HG03354 (cell line): ENCODE measurements around the gene ARID3A.

Source experiments
- ATAC-seq: cut with Tn5 transposase; IDR thresholded peaks from one replicate; pipeline ENCODE4 v1.9.1; 2021; ENCODE audit warnings: mild to moderate bottlenecking; ENCODE audit not compliant: unreplicated experiment, poor library complexity, severe bottlenecking

Gene ARID3A

DNA sequence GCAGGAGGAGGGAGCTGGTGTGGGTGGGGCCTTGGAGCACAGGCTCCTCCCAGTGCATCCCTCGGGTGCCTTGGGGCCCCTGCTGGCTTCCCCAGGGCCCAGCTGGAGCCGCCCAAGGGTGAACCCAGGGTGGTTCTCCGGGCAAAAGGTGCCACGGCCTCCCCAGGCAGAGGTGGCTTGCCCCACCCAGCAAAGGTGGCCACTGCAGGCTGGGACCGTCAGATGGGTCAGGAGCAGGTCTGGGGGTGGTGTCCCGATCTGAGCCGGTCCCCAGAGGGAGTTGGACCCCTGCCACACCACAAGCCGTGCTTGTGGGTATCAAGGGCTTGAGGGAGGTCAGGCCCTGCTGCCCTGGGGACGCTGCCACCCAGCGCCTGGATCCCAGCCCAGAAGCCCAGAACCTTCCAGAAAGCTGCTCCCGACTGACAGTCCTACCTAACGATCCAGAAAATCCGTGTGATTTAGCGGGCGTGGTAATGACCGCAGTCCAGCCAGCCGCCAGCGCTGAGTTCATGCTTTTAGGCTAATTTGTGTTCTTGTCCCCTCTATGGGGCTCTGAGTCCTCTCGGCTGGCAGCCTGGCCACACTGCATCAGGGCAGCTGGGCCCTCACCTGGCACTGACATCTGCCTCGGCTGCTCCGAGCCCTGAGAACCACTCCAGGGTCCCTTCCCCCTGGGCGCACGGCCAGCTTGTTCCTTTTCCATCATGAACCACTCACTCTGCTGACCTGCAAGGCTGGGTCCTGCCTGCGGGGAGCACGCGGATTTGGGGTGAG lies 69.4 kb downstream of the ARID3A start:
- no peak for ATAC-seq

DNA sequence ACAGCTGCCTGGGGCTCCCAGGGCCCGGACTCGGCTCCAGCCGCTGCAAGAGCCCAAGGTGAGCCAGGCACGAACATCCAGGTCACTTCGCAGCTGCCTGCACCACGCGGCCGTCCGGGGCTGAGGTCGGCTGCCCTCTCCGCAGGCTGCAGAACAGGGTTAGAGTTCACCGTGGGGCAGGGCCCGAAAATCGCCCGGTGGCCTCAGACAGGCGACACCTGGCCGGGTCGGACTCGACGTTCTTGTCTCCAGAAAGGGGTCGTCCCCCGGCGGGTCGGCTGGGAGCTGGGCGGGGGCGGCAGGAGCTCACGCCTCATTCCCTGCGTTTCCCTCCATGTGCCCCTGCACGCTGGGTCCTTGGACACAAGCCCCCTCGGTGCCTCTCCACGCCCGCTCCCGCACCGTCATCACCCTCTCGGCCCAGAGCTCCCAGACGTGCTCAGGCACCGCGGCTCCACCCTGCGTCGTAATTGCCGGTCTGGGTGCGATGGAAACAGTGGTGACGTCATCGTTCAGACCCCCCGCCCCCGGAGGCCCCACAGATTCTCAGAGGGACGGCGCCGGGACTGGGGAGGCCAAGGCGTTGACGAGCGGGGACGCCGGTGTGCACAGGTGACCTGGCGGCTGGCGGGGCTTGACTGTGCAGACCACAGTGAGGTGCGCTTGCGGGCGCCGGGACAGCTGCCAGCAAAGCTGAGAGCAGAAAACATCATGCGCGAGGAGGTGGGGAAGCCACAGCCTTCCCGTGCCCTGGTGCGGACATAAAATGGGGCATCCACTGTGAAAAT lies 70.4 kb downstream of the ARID3A start:
- no peak for ATAC-seq

DNA sequence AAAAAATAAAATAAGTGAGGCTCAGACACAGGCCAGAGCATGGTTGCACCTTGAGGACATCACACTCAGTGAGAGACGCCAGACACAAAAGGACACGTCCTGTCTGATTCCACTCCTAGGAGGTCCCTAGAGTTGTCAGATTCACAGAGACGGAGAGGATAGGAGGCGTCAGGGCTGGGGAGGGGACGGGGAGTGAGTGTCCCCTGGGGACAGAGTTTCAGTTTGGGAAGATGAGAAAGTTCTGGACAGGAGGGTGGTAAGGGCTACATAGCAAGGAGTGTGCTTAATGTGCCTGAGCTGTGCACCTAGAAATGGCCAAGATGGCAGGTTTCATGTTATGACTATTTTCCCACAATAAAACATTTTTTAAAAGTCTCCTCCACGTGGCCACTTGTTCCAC lies 72.2 kb downstream of the ARID3A start:
- no peak for ATAC-seq

GRCh38 chr19:999379-999719 lies 73.5 kb downstream of the ARID3A start:
- no peak for ATAC-seq

- ATAC-seq: no peak
Observed at GRCh38 chr19:1000095-1000494, 74.3 kb downstream of the ARID3A start, which contains the start of gene GRIN3B. GRIN3B (plus strand) TSS chr19:1000419; CDS start chr19:1000438, 19 bp downstream.

DNA sequence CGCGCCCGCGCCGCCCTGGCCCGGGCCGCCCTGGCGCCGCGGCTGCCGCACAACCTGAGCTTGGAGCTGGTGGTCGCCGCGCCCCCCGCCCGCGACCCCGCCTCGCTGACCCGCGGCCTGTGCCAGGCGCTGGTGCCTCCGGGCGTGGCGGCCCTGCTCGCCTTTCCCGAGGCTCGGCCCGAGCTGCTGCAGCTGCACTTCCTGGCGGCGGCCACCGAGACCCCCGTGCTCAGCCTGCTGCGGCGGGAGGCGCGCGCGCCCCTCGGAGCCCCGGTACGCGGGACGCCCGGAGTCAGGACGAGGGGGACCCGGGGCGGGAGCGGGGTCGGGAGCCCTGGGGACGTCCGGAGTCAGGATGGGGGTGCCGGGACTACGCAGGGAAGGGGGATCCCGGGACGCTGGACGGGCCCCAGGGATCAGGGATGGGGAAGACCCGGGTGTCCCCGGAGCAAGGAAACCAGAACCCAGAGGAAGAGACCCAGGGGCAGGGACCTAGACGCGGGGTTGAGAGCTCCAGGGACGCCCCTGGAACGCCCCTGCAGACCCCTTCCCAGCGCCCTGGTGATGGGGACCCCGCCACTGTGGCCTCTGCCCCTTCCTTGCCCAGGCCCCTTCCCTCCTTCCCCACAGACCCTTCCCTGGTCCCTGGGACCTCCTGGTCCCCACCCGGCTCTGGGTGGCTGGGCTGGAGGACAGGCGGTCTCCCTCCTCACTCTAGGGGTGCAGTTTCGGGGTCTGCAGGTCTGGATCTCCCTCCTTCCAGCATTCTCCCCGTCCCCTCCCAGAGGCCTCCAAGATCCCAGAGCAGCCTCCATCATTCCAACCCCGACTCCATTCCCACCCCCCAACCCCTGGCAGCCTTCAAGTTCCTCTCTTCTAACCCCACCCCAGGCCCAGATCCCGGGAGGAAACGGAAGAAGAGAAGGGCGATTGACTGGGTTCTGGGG lies 75.0 kb downstream of the ARID3A start:
- no peak for ATAC-seq

GRCh38 chr19:1001538-1002166 lies 75.8 kb downstream of the ARID3A start:
- ATAC-seq: no peak

- ATAC-seq: no peak
Observed at GRCh38 chr19:1002600-1002999, 76.8 kb downstream of the ARID3A start.

DNA sequence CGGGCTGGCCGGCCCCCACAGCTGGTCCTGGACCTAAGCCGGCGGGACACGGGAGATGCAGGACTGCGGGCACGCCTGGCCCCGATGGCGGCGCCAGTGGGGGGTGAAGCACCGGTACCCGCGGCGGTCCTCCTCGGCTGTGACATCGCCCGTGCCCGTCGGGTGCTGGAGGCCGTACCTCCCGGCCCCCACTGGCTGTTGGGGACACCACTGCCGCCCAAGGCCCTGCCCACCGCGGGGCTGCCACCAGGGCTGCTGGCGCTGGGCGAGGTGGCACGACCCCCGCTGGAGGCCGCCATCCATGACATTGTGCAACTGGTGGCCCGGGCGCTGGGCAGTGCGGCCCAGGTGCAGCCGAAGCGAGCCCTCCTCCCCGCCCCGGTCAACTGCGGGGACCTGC lies 77.4 kb downstream of the ARID3A start:
- no peak for ATAC-seq

DNA sequence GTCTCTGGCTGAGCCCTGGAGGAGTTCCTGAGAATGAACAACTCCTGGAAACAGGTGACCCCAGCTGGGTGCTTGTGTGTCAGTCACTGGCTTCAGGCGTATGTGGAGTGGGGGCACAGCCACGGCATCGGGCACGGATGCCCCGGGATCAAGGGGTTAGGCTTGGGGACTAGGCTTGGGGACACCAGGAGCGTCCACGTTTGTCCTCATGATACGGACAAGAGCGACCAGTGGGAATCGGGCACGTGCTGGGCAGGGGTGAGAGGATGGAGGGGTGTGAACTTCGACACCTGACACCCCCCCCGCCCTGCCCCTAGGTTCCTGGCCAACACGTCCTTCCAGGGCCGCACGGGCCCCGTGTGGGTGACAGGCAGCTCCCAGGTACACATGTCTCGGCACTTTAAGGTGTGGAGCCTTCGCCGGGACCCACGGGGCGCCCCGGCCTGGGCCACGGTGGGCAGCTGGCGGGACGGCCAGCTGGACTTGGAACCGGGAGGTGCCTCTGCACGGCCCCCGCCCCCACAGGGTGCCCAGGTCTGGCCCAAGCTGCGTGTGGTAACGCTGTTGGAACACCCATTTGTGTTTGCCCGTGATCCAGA lies 78.5 kb downstream of the ARID3A start:
- no peak for ATAC-seq

GRCh38 chr19:1004803-1005664 lies 79.2 kb downstream of the ARID3A start:
- no peak for ATAC-seq

- ATAC-seq: no peak
Observed at GRCh38 chr19:1006711-1007398, 81.0 kb downstream of the ARID3A start.

DNA sequence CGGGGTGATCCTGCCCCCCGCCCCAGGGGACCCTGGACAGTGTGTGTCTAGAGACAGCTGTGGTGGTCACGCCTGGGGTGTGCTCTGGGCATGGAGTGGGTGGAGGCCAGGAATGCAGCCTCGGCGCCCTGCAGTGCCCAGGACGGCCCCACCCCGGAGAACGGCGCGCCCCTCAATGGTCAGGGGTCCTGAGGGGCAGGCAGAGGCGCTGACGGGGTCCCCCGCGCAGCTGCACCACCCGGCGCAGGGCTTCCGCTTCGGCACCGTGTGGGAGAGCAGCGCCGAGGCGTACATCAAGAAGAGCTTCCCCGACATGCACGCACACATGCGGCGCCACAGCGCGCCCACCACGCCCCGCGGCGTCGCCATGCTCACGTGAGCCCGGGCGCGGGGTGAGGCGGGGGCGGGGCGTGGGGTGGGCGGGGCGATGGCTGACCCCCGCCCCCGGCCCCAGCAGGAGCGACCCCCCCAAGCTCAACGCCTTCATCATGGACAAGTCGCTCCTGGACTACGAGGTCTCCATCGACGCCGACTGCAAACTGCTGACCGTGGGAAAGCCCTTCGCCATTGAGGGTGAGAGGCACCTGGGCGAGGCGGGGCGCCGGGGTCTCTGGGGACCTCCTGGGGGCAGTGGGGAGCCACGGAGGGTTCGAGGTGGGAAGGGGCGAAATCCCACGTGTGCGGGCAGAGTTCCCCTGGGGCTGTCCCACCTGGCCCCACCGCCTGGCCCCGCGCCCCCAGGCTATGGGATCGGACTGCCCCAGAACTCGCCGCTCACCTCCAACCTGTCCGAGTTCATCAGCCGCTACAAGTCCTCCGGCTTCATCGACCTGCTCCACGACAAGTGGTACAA lies 81.8 kb downstream of the ARID3A start:
- no peak for ATAC-seq

DNA sequence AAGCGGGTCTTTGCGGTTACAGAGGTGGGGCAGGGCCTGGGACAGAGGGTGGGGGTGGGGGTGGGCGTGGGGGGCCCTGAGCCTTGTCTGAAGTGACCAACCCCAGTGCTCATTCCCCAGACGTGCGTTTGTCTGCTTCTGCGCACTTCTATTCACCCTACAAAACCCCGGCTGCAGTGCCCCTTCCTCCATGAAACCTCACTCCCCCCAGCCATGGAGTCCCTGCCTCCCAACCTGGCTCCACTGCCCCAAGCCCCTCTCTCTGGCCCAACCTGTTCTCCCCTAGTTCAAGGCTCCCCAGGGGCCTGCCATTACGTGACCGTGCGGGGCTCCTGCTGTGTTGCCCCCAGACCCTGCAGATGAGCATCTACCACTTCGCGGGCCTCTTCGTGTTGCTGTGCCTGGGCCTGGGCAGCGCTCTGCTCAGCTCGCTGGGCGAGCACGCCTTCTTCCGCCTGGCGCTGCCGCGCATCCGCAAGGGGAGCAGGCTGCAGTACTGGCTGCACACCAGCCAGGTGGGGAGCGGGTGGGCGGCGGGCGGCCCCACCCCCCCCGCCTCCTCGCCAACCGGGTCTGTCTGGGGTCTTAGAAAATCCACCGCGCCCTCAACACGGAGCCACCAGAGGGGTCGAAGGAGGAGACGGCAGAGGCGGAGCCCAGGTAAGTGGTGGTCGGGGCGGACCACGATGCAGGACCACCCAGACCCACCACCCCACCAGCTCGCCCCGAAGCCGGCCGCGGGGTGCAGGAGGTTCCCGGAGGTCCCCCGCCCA lies 82.6 kb downstream of the ARID3A start:
- no peak for ATAC-seq

DNA sequence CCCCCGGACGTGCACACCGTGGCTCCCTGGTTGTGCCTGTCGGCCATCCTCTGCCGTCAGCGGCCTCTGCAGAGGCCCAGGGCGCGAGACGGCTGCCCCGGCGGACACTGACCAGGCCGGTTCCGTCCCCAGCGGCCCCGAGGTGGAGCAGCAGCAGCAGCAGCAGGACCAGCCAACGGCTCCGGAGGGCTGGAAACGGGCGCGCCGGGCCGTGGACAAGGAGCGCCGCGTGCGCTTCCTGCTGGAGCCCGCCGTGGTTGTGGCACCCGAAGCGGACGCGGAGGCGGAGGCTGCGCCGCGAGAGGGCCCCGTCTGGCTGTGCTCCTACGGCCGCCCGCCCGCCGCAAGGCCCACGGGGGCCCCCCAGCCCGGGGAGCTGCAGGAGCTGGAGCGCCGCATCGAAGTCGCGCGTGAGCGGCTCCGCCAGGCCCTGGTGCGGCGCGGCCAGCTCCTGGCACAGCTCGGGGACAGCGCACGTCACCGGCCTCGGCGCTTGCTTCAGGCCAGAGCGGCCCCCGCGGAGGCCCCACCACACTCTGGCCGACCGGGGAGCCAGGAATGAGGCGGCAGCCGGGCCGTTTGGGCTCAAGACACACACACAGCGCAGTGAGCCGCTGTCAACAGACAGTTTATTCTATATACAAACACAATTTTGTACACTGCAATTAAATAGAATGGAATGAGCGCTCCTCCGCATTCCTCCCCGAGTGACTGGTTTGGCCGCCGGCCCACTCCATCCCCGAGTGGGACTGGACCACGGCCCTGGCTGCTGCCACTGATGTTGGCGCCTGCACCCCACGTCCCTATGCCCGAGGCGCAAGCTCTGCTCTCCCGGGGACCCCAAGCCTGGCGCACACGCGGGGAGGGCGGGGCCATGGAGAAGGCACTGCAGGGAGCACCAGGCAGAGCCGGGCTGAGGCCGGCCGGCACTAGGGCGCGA lies 83.5 kb downstream of the ARID3A start:
- ATAC-seq: no peak
